Jurkat, Clone E6-1 (cell line): ENCODE results near the gene ST6GALNAC4.
A peak's percentile ranks its signal among the peaks of the same experiment; 100 is the strongest.

Source experiments
- DNase-seq: peaks from one replicate; pipeline ENCODE4 v3.0.0-alpha.2; 2011; ENCODE audit warnings: low read depth, low spot score
- H3K4me3 ChIP-seq: 2 replicates; pipeline ENCODE4 v1.5.1; 2011; ENCODE audit warnings: mild to moderate bottlenecking, low read length, control low read depth, moderate library complexity

ST6GALNAC4 gene

DNA sequence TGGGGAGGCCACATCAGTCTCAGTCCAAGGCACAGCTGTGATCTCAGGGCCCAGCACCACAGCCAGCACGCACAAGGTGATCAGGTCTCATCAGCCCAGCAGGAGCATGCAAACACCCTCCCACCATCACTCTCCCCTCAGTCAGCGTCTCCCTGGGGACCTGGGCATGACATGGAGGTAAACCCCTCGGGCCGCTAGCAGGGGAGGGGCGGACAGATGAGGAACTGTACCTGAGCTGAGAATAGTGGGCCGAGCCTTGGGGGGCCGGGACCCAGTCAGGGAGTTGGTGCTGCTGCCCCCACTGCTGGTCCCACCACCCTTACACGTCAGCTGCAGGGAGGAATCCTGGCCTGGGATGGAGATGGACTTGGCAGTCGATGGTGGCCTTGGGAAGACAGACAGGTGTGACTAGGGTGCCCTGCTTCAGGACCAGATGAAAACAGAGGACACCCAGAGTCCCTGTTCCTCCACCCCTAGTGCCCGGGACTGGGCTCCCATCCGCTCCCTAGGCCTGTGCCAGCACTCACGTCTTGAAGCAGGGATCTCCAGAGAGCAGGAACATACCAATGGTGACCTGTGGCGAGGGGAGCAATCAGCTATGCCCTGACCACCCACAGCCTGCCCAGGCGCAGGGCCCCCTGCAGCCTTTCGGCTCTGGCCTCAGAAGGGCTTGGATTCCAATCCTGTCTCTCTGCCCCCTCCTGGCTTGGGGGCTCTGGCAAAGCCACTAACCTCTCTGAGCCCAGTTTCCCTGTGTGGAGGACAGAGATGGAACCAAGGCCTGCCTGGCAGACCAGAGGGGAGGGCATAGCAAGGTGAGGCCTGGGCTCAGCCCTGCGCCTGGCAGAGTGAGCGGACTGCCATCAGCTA is 31.2 kb upstream of the ST6GALNAC4 start:
- H3K4me3 ChIP-seq, result no peak overlapping the region
- no peak for DNase-seq

DNA sequence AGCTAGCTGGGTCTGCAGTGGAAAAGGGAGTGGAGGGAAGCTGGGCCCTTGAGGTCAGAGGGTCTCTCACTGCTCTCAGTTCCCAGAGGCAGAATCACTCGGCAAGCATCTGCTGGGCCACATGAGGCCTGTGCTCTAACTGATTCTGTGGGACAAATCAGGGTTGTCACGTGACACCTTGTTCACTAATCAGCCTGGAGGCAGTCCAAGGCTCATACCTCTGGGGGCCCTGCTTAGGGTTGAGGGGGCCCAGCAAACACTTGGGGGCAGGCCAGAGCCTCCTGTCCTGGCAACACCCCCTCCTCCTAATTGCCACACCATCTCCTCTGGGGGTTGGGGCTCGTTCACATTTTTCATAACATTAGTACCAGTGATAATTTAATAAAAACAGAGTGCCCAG is 29.9 kb upstream of the ST6GALNAC4 start:
- H3K4me3 ChIP-seq, result no peak overlapping the region
- no peak for DNase-seq

DNA sequence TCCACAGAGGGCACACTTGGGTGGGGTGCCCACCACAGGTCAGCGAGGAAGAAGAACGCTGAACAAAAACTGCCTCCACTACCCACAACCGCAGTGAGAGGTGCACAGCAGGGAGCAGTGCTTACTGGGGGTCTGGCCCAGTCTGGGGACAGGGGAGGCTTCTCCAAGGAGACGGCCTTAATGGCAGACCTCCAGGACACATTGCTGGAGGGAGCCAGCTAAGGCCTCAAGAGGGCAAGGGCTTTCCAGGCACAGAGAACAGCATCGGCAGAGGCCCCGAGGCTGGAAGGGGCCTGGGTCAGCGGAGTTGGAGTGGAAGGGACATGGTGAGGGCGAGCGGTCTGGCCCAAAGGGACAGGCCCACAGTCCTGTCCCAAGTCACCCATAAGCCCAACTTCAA is 29.1 kb upstream of the ST6GALNAC4 start:
- no peak for DNase-seq
- no peak overlapping the region for H3K4me3 ChIP-seq

DNA sequence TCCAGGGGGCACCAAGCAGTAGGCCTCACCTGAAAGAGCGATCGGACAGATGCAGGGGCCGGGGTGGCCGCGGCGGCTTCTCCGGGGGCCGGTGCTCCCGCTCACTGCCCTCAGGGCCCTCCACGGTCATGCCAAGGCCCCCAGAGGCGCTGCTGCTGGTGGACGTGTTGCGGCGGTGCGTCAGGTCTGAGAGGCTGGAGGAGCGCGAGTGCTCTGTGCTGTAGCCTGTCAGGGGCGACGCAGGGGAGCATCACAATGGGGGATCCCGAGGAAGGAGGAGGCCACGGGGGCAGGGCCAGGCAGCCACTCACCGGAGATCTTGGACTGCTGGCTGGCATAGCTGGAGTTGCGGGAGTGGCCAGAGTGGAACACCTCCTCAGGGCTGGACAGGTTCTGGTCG is 28.5 kb upstream of the ST6GALNAC4 start:
- H3K4me3 ChIP-seq, result no peak overlapping the region
- DNase-seq, result no peak

DNA sequence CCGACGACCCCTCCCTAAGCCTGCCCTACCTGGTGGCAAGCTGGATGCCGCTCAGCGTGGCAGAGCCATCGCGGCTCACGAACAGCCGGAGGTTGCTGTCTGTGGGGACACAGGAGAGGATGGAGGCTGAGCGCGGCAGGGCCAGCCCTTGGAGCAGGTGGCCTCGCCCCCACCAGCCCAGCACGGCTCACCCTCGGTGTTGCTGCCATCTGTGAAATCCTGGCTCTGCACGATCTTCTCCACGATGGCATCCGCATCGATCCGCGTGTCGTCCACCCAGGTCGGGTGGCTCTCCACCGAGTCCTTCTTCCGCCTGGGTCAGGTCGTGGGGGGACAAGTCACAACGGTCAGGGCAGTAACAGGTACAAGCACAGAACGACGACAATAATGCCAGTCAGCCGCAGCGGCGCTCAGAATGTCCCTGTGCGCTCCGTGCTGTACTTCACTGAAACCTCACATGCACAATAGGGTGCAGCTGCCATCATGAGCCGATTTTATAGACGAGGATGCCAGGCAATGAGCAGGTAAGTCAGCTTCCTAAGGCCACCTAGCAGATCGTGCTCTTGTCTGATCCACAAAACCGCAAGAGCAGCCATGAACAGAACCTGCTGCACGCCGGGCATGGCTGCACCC is 27.9 kb upstream of the ST6GALNAC4 start:
- H3K4me3 ChIP-seq, result no peak overlapping the region
- DNase-seq, result no peak

DNA sequence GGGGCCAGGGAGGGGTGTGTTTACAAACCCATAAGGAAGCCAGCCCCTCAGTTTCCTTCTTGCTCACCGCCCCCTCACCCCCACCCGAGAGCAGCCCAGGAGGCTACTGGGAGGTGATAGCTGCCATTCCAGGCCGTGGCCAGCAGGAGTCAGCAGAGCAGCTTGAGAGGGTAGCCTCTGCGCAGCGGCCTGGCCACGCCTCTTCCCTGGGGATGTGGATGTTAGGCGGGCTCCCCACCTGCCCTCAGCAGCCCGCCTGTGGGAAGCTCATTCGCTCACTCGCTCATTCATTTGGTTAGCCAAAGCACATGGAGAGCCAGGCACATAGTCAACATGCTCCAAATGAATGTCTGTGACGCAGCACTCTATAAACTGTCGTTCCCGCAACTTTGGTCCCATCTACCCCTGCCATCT is 26.9 kb upstream of the ST6GALNAC4 start:
- peak; percentile 61 for DNase-seq
- no peak overlapping the region for H3K4me3 ChIP-seq

DNA sequence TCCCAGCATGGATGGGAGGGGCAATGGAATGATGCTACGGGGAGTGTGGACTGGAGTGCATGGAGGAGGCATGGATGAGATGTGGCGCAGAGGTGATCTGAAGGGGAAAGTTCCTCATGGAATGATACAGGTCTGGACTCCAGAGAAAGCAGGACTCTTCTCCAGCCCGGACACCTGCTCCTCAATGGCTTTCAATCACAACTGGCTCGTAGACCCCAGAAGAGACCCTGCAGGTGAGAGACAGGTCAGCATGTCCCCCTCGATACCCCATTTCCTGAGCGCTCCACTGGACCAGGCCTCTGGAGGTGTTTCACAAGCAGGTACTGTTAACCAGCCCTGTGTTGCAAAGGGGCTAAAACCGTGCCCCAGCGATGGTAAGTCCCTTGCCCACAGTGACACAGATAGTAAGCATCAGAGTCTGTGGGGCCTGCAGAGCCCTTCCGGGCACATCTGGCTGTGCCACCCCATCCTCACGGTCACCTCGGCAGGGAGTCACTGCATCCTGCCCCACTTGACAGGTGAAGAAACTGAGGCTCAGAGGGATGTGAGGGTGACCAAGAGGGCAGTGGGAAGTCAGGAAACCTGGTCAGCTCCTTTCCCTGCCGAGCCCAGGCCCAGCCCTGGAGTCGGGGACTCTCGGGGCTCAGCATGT is 26.3 kb upstream of the ST6GALNAC4 start:
- no peak overlapping the region for H3K4me3 ChIP-seq
- no peak for DNase-seq

DNA sequence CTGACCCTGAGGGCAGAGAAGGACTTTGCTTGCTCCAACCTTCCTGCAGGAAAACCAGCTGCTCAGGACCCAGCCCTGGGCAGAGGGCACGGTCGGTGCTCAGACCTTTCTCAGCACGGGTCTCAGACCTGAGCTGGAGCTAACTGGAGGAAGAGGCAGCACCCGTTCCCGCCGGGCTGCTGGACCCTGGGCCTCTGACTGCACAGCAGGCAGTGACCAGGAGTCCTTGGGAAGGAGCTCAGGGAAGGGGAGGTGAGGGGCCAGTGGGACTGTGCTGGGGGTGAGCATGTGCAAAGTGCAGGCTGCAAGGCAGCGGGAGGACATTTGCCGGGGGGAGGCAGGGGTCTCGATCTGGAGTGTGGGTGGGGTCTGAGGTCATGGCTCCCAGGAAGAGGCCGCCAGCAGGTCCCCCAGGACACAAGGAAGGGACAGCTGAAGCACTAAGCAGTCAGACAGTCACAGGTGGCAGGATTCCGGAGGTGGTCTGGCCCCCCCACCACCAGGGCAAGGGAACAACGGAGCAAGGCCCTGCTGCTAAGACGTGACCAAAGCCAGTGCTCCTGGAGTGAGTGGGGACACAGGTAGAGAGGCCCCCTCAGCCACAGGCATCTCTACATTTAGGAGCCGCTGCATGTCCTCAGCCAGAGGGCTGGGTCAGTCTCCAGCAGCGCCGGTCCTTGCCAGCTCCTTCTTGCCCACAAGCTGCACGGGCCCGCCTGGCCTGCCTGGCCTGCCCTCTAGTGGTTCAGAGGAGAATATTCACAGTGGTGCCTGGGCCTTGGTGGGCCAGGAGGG is 25.6 kb upstream of the ST6GALNAC4 start:
- no peak for DNase-seq
- no peak overlapping the region for H3K4me3 ChIP-seq

DNA sequence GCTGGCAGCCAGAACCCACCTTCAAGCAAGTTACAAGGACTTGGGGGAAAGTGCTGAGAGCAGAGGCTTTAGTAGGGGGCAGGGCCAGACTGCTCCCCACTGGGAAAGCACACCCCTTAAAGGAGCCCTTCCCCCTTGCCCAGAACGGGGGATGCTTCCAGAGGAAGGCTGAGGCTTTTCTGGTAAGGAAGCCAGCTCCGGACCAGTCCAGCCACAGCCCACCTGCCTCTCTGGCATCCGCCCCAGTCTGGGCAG is 25.0 kb upstream of the ST6GALNAC4 start:
- no peak overlapping the region for H3K4me3 ChIP-seq

DNA sequence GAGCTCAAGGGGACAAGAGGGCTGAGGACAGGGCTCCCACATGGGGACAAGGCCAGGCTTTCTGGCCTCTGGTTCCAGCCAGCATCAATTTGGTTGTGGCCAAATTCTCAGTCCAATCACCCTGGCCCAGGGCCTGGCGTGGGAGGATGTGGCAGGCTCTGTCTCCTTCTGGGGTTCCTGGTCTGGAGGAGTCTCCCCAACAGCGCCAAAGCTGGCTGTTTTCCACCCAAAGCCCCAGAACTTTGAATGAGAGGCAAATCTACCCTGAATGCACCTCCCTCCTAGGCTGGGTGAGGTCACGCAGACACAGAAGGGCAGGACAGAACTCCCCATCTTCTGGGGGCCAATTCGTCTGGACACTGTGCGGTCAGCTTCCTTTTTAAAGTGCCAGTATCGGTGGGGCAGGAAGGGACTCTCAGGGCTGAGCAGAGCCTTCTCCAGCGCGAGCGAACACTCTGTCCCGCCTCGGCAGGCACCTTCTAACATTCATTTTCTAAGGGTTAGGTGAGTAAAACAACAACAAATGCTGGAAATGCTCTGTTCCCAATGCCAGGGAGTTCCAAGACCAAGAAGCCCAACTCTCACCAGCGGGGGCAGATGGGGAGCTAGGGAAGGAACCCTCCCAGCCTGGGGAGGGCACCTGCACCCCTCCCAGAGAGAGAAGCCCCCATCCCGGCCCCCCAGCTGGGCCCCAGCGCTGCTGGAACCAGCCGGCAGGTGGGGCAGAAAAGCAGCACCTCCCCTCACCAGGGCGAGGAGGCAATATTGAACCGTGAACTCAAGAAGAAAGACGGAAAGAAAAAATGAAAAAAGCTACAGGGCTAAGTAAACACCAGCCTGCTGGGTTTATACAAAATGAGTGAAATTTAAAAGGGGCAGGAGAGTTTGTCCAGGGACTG is 24.5 kb upstream of the ST6GALNAC4 start:
- no peak overlapping the region for H3K4me3 ChIP-seq
- DNase-seq, result no peak

More for the DNA sequence above, 25.0 kb upstream of the ST6GALNAC4 start:
- no peak for DNase-seq

DNA sequence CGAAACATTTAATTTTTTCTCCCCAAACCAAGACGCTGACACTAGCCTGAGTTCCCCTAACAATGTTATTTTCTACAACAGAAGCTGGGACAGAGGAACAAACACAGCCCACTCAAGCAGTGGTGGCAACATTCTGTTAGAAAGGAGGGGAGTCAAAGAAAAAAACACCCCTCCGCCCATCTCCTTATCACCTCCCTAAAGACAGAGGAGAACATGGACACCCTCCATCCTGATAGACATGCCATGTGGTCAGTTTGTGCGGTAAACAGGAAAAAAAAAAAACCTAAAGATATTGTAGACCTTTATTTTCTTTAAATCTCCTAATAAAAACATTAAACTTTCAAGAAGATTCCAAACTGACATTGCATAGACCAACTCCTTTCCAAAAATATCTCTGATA is 23.8 kb upstream of the ST6GALNAC4 start:
- H3K4me3 ChIP-seq, result no peak overlapping the region
- no peak for DNase-seq

DNA sequence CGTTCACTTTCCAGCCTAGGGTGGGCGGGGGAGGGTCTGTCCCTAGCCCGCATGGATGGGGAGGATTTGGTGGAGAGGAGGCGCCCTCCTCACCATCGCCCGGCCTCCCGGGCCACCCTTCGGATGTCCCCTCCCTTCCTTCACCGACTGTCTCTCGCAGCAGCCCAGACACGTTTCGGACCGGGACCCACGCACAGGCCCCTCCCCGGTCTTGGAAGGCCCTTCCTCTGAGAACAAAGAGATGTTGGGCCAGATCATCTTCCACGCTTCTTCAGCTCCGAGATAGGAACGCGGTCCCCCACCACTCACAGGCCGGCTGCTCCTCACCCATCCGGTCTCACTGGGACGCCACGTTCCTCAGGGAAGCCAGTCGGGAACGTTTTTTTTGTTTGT is 21.5 kb upstream of the ST6GALNAC4 start:
- no peak overlapping the region; the same call in 1 of the 2 replicates for H3K4me3 ChIP-seq
- no peak for DNase-seq

DNA sequence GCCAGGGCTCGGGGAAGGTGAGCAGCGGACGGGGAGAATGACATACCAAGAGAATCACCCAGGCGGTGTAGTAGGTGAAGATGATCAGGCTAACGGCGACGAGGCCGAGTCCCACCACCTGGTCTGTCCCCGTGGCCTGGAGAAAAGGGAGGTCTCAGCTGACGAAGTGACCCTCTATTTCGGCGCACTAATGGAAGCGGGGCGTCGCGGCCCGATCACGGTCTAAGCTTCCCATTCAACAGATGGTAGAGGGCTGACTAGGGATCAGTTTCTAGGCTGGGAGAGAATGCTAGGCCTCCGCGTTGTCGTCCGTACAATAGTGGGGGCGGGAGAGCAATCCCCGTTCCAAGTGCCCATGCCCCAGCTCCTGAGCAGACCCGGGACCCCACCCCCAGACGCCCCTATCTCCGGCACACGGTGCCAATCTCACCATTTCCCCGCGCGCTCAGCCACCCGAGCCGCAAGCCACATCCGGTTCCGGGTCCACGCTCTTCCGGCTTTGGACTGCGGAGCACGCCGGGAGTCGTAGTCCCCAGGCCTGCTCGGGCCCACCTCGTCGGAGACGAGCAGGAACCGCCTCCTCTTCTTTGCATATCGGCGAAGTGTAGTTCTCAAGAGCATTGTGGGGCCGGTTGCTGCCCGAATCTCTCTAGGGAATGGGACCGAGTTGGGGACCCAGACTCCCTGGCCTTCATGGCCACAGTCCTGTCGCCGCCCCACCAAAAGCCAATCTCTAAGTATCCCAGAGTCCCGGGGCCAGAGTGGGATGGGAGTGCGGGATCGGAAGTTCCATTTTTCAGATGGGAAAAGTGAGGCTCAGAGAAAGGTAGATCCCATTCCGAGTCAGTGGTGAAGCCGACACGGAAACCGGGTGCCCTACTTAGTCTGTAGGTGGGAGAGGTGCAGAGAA is 20.8 kb upstream of the ST6GALNAC4 start, which contains the start of gene DPM2:
DPM2 (minus strand) TSS at position 467 of the 910 bp plus-strand sequence; CDS start at position 433, 34 bp downstream.
- DNase-seq, result peak; percentile 89
- H3K4me3 ChIP-seq, result peak within 1 kb of the TSS; percentile 97

DNA sequence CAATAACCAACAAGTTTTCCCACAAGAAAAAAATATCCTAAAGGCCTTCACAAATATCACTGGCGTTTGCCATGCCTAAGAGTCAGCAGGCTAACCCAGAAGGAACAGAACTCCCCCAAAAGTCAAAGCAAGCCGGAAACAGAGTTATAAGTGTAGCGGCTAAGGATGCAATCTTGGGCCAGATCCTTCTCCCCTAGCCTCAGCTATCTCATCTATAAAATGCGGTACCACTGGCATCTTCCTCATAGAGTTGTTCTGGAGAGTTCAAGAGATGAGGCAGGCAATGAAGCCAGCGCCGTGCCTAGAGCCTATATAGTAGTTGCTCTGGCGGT is 20.2 kb upstream of the ST6GALNAC4 start:
- peak overlapping the region; percentile 97 for H3K4me3 ChIP-seq
- no peak for DNase-seq

DNA sequence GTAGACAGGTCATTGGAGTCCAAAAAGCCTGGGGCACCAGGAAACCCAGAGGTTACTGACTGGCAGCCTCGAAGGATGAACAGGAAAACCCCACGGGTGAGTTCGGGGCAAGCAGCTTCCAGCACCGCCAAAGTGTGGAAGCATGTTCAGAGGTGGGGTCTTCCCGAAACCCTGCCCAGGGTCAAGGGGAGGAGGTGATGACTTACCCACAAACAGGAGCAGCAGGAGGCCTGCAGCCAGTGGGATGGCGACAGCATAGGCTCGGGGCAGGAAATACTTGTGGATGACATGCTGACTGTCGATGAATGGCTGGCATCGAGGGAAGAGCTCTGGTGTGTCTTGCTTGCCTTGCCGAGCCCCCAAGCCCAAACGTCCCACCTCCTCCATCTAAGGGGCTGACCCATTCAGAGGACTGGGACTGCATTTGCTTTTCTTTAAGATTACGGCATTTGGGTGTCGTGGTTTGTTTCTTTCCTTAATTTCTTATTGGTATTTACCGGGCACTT is 19.6 kb upstream of the ST6GALNAC4 start:
- no peak for DNase-seq
- H3K4me3 ChIP-seq, result peak overlapping the region; percentile 97

DNA sequence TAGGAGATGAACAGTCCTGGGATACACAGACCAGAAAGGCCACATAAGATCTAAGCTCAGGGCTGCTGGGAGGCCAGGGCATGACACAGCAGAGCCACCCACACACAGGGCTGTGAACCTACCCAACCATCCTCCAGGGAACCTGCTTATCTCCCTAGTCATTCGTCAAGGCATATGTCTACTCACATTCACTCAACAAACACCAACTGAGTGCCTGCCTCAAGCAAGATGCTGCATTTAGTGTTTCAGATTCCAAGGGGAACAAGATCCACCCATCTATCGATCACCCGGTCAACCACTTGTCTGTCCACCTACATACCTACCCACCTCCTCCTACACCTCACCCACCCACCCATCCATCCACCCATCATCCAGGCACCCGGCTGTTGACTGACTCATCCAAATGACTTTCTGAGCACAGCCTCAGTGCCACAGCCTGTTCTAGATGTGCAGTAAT is 19.0 kb upstream of the ST6GALNAC4 start:
- H3K4me3 ChIP-seq, result no peak overlapping the region
- no peak for DNase-seq

DNA sequence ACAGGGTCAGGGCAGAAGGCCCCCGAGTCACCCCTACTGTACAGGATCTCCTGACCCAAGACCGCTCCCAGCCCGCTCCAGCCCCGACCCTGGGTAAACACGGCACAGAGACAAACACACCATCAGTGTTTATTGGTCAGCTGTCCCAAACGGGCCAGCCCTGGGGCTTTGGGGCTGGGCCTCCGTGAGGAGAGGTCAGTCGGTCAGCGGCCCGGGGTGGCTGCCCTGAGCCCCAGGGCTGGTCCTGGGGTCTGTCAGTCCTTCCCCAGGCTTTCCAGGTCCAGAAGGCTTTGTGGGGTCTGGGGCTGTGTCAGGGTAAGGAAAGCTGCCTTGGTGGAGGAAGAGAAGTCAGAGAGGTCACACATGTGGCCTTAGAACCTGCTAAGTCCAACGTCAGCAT is 18.1 kb upstream of the ST6GALNAC4 start:
- no peak overlapping the region for H3K4me3 ChIP-seq
- no peak for DNase-seq
